Neutrophil (primary cell): ENCODE measurements around the gene ASB18.
"Not testable (repeated sequence)": the region's sequence is repeated elsewhere in the genome, so short reads cannot be mapped to it uniquely, and the experiment has no call there.

Experiments used
- H3K27ac ChIP-seq: fragments of 200-600 bp; sonication (generic); 2 replicates; pipeline ENCODE4 v1.5.1; 2016; ENCODE audit warnings: mild to moderate bottlenecking, moderate library complexity
- H3K27me3 ChIP-seq: fragments of 200-600 bp; sonication (generic); 2 replicates; pipeline ENCODE4 v1.6.0; 2016; ENCODE audit warnings: mild to moderate bottlenecking
- H3K36me3 ChIP-seq: fragments of 200-600 bp; sonication (generic); 2 replicates; pipeline ENCODE4 v1.5.1; 2017
- H3K4me1 ChIP-seq, 2 experiments: fragments of 200-600 bp in 1 of 2; sonication (generic) in 1 of 2; 1 replicate in 1 of 2; 2 replicates in 1 of 2; pipeline versions ENCODE4 v1.5.1 to v1.6.1; 2013 to 2016; ENCODE audit warnings: low read depth in 1 of 2, low read length in 1 of 2, mild to moderate bottlenecking in 1 of 2, moderate library complexity in 1 of 2; ENCODE audit not compliant: control insufficient read depth in 1 of 2, insufficient read depth in 1 of 2
- H3K4me3 ChIP-seq, 2 experiments: fragments of 200-600 bp in 1 of 2; sonication (generic) in 1 of 2; 1 replicate in 1 of 2; 2 replicates in 1 of 2; pipeline ENCODE4 v1.5.1; 2013 to 2016; ENCODE audit warnings: low read depth in 1 of 2, low read length in 1 of 2, mild to moderate bottlenecking in 1 of 2, moderate library complexity in 1 of 2
- H3K9me3 ChIP-seq: fragments of 200-600 bp; sonication (generic); 2 replicates; pipeline ENCODE4 v1.5.1; 2016
- CTCF ChIP-seq: fragments of 200-600 bp; sonication (generic); IDR thresholded peaks from 2 replicates; pipeline ENCODE4 v1.5.1; 2016; ENCODE audit warnings: antibody characterized with exemption

The ASB18 gene

GRCh38 chr2:236291476-236291875 lies 27.3 kb upstream of the ASB18 start:
- Histone ChIP-seq H3K27me3 (no peaks in the 10 kb centered on the region), H3K36me3 (no peaks in the 10 kb centered on the region), H3K4me1 (no peaks in the 10 kb centered on the region), H3K27ac (no peak overlapping the region), H3K9me3 (no peaks in the 10 kb centered on the region), H3K4me3 (no peak overlapping the region)
- no peak for TF ChIP-seq CTCF

- H3K27me3 ChIP-seq = no peaks in the 10 kb centered on the region
- H3K27ac ChIP-seq = no peak overlapping the region
- no peak for TF ChIP-seq CTCF
- no peak overlapping the region for H3K4me3 ChIP-seq
- no peaks in the 10 kb centered on the region for H3K9me3 ChIP-seq
- H3K36me3 ChIP-seq = no peaks in the 10 kb centered on the region
- H3K4me1 ChIP-seq = no peaks in the 10 kb centered on the region
These were observed 26.7 kb upstream of the ASB18 start for GRCh38 chr2:236290742-236291425.

GRCh38 chr2:236289766-236290462 lies 25.7 kb upstream of the ASB18 start:
- H3K4me3 ChIP-seq = no peak overlapping the region
- no peaks in the 10 kb centered on the region for H3K36me3 ChIP-seq
- no peaks in the 10 kb centered on the region for H3K9me3 ChIP-seq
- H3K27me3 ChIP-seq = no peaks in the 10 kb centered on the region
- H3K4me1 ChIP-seq = no peaks in the 10 kb centered on the region
- TF ChIP-seq CTCF = no peak
- no peak overlapping the region for H3K27ac ChIP-seq

- H3K36me3 ChIP-seq, H3K27me3 ChIP-seq, H3K4me1 ChIP-seq, H3K4me3 ChIP-seq, H3K9me3 ChIP-seq, H3K27ac ChIP-seq: not testable (repeated sequence)
These were observed 24.2 kb upstream of the ASB18 start for GRCh38 chr2:236288373-236288772.

- Histone ChIP-seq H3K27ac (no peak overlapping the region), H3K36me3 (no peaks in the 10 kb centered on the region), H3K4me1 (no peaks in the 10 kb centered on the region), H3K9me3 (no peaks in the 10 kb centered on the region), H3K27me3 (no peaks in the 10 kb centered on the region), H3K4me3 (no peak overlapping the region)
- TF ChIP-seq CTCF = no peak
These were observed 23.4 kb upstream of the ASB18 start for GRCh38 chr2:236287656-236288055.

- H3K9me3 ChIP-seq = no peaks in the 10 kb centered on the region
- no peaks in the 10 kb centered on the region for H3K36me3 ChIP-seq
- no peak overlapping the region for H3K27ac ChIP-seq
- no peaks in the 10 kb centered on the region for H3K27me3 ChIP-seq
- no peaks in the 10 kb centered on the region for H3K4me1 ChIP-seq
- no peak for TF ChIP-seq CTCF
- H3K4me3 ChIP-seq = no peak overlapping the region
These were observed 22.8 kb upstream of the ASB18 start for GRCh38 chr2:236286873-236287545.
